GM19395 (cell line): ENCODE data around the gene LBHD2.
"Not testable (repeated sequence)": the region's sequence is repeated elsewhere in the genome, so short reads cannot be mapped to it uniquely, and the experiment has no call there.

ENCODE experiments used
- ATAC-seq: cut with Tn5 transposase; IDR thresholded peaks from one replicate; pipeline ENCODE4 v1.9.1; 2021; ENCODE audit warnings: mild to moderate bottlenecking, moderate library complexity; ENCODE audit not compliant: unreplicated experiment

The LBHD2 gene

DNA sequence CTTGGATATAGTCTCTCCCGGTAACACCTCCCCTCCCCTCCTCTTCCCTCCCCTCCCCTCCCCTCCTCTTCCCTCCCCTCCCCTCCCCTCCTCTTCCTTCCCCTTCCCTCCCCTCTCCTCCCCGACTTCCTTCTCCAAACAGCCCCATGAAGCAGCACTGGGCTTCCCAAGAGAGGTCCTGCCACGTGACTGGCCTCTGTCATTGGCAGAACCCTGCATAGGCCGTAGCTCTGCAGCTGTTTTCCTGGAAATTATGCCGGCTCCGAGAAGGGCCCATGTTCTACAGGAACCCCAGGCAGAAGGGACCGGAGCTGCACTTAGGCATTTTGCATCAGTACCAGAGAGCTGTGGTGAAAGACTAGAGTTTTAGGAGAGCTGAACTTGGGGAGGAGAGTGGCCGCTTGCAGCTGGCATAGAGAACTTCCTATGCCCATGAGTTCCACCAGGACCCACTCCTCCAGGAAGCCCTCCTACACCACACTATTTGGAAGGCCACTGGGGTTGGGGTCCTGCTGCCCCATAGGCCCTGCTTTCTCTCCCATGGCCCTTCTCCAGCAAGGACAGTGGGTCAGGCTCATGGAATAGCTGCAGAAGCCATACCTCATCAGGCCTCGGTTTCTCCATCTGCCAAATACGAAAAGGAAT is 34.1 kb downstream of the LBHD2 start:
- ATAC-seq: no peak

DNA sequence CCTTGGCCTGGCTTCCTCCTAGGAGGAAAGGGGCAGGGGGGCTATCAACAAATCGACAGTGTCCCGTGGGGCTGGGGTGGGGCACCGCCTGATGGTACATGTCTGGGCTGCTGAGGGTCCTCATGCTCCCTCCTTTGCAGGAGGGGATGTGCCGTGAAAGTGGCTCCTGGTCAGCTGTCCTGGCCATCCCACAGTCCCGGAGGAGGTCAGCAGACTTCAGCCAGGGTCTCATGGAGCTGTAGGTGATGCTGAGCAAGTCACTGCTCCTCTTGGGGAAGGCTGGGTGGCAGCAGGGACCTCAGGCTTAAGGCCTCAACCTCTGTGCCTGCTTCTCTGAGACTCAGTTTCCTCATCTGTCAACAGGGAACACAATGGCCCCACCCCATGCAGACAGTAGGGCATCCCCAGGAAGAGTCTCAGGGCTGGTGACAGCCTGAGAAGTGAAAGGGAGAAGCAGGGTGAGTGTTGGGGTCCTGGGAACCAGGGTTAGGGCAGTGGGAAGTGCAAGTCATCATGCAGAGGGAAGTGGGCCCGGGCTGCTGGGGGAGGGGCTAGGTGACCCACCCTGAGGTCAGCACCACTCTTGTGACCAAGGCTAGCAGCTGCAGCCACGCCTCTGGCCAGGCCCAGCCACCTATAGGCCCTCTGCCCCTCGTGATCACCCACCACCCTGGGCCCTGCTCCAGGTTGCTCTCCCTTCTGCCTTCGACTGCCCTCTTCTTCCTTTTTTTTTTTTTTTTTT is 34.8 kb downstream of the LBHD2 start:
- ATAC-seq: no peak

- not testable (repeated sequence) for ATAC-seq
Observed at GRCh38 chr14:103119527-103119926, 35.5 kb downstream of the LBHD2 start.

GRCh38 chr14:103121121-103121845 is 37.3 kb downstream of the LBHD2 start:
- no peak for ATAC-seq

DNA sequence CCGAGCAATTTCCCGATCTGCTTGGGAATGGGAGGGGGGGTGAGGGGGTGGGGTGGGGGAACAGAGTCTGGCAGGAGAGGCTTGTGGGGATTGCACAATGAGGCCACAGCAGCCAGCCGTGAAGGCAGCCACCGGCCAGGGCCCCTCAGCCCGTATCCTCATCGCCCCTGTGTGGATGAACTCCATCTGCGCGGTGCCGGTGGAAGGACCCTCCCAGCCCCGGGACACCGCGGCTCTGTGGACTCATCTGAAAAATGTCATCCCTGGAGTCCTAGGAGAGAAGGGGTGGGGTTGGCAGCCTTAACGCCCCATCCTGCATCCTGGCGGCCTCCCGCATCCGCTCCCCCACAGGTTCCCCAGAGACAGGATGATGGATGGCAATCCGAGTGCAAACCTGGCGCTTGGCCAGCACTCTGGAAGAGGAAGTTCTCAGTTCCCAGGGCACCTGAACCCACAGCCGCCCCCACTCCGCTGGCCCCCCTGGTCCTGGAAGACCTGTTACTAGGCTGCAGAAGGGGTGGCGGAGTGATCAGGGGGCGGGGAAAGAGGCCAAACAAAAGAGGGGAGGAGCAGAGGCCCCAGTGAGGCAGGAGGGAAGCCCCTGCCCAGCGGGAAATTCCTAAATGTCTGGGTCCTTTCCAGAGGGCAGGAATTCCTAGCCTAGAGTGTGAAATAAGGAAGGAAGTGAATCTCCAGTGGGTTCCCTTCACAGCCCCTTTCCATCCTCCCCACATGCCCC is 38.0 kb downstream of the LBHD2 start:
- no peak for ATAC-seq

DNA sequence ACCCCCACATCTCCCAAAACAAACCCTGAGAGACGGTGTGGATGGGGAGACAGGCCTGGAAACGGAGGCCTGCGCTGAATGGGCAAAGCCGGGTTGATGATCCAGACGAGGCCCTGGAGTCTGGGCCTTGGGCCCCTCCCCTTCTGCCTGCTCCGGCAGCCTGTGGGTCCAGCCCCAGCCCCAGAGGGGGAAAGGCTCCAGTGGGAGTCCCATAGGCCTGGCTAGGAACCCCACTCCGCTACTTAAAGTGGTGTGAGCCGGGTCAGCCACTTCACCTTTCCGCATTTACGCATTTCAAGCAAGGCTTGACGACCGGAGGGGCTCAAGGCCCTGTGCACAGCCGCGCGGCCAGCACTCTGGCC is 38.6 kb downstream of the LBHD2 start:
- ATAC-seq: no peak

DNA sequence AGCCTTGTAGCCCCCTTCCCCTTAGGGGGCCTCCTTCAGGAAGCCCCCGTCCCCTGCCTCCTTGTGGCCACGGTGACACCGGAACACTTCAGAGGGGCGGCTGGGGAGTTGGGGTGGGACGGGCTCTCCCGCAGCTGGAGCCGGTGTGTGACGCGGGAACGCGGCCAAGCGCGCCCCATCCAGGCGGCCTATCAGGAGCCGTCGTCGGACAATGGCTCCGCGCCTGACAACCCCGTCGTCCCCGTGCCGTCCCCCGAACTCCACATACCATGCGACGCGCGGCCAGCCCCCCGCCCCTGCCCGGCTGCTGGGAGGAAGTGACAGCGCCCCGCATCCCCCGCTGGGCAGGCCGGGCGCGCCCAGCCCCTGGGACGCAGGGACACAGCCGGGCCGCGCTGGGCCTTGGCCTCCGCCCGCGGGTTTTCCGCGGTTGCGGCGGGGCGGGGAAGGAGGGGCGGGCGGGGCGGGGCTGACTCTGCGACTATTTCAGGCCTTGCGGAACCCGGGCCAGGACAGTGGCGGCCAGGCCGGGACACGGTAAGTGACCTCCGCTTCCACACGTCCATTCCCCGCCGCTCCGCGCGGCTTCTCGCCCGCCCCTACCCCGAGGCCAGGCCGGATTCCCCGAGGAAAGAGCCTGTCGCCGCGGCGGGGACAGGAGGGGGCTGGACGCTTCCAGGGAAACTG is 39.1 kb downstream of the LBHD2 start, which contains the start of gene TNFAIP2:
Gene TNFAIP2 (plus strand): TSS at position 515 of the 687 bp plus-strand sequence. CDS start 2,997 bp downstream, outside the sequence.
- no peak for ATAC-seq

DNA sequence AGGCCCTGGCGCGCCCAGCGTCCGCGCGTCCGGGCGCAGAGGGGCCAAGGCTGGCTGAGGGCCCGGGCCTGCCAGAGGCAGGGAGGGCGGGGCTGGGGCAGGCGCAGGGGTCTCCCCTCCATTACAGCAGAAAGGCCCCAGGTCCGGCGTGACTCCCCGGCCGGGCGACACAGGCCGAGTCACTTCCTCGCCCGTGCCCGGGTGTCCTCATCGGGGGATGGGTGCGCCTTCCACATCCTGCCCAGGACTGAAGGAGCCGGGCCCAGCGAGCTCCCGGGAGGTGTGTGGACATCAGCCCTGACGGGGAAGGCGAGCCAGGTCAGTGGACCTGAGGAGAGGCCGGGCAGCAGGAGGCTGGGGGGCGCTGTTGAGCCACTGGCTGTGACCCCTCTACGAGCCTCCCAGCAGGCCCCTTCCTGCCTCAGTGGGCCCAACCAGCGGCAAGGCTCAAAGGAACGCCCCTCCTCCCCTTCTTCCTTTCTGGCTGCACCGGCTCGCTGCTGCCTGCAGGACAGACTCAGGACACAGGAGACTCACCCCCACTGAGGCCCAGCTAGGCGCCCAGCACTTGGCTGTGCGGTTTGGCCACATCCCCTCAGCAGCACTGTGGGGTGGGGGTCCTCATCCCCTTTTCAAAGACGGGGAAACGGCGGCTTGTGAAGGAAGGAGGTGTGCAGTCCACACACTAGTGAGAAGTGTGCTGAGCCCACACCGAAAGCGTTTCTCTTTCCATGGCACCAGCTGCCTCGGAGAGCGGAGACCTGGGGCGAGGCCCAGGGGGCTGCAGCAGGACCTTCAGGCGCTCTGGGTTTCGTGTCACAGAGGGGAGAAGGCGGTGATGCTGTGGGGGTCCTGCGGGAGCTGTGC is 39.9 kb downstream of the LBHD2 start:
- ATAC-seq: no peak

DNA sequence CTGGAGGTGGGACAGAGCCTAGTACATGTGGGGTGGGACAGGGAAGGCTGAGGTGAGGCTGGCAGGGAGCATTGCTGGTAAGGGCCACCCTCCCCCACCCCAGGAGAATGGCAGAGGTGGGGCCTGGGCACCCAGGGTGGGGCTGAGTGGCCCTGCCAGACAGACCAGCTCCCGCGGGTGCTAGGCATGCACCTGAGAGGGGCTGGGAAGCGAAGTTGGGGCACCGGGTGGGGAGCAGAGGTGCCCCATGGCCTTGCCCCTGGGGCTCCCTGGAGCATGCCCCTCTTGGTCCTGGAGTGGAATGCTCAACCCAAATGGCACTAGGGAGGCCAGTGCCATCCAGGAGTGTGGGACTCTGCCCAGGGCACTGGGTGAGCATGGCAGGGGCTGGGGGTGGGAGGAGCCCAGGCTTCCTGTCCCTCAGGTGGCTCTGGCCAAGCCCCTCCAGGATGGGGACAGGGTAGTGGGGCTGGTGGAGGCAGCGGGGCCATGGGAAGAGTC is 40.5 kb downstream of the LBHD2 start:
- no peak for ATAC-seq

GRCh38 chr14:103125098-103126070 is 41.4 kb downstream of the LBHD2 start:
- ATAC-seq: no peak

DNA sequence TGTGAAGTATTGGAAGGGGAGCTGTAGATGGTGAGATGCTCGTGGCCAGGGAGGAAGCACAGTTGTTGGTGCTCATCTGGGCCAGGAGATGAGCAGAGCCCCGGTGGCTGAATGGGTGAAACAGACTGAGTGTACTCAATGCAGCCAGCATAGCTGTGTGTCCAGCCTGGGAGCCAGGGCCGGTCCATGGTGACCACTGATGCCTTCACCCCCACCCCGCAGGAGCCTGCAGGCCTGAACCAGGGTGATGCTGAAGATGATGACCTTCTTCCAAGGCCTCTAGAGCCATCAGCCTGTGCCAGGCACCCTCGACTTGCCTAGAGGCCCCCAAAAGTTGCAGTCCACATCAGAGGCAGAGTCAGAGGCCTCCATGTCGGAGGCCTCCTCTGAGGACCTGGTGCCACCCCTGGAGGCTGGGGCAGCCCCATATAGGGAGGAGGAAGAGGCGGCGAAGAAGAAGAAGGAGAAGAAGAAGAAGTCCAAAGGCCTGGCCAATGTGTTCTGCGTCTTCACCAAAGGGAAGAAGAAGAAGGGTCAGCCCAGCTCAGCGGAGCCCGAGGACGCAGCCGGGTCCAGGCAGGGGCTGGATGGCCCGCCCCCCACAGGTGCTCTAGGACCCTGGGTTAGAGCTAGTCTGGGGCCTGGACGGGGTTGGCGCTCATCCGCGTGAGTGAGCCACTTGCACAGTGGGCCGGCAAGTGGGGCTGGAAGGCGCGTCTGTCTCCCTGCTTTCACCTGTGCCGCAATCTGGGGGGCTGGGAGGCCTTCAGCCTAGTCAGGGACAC is 42.3 kb downstream of the LBHD2 start:
- no peak for ATAC-seq

- ATAC-seq: no peak
Observed at GRCh38 chr14:103126873-103127304, 42.9 kb downstream of the LBHD2 start.

DNA sequence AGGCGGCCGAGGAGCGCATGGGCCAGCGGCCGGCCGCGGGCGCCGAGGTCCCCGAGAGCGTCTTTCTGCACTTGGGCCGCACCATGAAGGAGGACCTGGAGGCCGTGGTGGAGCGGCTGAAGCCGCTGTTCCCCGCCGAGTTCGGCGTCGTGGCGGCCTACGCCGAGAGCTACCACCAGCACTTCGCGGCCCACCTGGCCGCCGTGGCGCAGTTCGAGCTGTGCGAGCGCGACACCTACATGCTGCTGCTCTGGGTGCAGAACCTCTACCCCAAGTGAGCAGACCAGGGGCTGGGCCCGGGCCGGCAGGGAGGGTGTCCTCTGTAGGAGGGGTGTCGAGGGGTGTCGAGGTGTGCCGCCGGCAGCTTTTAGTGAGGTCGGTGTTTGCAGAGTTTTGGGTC is 43.3 kb downstream of the LBHD2 start:
- no peak for ATAC-seq

DNA sequence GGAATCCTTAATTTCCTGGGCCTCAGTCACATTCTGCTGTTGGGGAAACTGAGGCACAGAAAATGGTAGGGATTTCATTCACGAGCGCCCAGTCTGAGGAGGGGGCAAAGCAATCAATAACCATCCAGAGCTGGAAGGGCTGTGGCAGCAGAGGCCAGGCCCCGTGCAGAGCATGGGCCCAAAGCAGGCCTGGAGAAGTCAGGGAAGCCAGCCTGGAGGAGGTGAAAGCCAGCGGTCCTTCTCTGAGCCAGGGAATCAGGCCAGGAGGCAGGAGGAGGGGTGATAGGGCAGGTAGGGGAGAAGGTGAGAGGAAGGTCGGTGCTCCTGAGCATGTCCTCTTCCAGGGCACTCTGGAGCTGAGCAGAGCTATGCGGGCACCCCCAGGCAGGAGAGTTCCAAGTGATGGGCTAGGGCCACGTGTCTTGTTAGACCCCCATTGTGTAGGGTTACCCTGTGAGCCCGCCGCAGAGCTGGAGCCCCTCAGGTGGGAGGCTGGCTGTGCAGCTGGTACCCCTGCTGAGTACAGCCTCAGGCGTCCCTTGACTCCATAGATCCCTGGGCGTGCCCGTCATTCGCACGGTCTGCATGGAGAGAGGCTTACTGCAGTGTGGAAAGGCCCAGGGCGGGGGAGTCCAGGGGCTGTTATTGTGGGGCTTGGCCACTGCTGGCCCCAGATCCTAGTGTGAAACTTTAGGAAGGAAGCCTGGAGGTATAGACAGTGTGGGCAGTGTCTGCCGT is 44.0 kb downstream of the LBHD2 start:
- no peak for ATAC-seq

GRCh38 chr14:103128631-103129300 is 44.8 kb downstream of the LBHD2 start:
- ATAC-seq: no peak

DNA sequence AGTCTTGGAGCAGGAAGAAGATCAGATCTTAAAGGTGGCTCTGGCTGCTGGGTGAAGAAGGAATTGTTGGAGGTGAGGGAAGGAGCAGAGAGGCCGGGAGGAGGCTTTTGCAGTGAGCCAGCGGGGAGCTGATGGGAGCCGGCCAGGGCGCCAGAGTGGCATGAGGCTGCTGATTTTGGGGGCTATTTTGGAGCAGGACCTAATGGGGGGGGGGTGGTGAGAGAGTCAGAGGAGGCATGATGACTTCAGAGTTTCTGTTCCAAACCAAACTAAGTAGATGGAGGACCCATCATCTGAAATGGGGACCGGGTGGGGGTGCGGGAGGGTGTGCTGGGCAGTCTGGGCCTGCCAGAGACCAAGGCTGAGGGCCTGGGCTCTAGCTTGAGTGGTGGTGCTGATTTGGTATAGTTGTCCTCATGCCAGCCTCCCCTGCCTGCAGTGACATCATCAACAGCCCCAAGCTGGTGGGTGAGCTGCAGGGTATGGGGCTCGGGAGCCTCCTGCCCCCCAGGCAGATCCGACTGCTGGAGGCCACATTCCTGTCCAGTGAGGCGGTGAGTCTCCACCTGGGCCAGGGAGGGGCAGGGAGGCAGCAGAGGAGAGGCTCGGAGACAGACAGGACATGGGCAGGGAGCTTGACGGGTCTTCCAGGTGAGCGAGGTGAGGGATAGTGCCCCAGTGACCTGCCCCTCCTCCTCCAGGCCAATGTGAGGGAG is 45.4 kb downstream of the LBHD2 start:
- no peak for ATAC-seq
